Pancreas (tissue), 10 donors: Measurements from ENCODE around the gene SPINDOC. TPM values are rescaled to one million over a fixed set of nuclear protein-coding genes. Genes with fewer than 3 reads are reported as not detected.

Experiments
- ATAC-seq, 4 donors: fragments of 200-7000 bp; cut with Tn5 transposase; one replicate each; pipeline versions ENCODE4 v1.8.0 to v1.9.1; 2020; ENCODE audit warnings: mild to moderate bottlenecking in 4 of 4, moderate library complexity in 4 of 4
- DNase-seq, 6 donors: peaks; one replicate each; pipeline ENCODE4 v3.0.0-alpha.2; 2020
- FAIRE-seq: peaks from 2 replicates; lab custom pipeline; 2012; peaks lifted over from hg19 to GRCh38; lab: Jason Lieb, UNC
- H3K27ac ChIP-seq, 4 donors: fragments of 200-600 bp; sonication (generic); 1 replicate in 3 of 4; 2 replicates in 1 of 4; pipeline versions ENCODE4 v1.5.0 to v1.8.0; 2020
- H3K27me3 ChIP-seq, 4 donors: fragments of 200-600 bp; one replicate each; pipeline ENCODE4 v1.8.0; 2021
- H3K36me3 ChIP-seq, 3 donors: fragments of 200-600 bp; sonication (generic) in 1 of 3; one replicate each; pipeline versions ENCODE4 v1.5.0 to v1.8.0; 2020 to 2021
- H3K4me1 ChIP-seq, 3 donors: fragments of 200-600 bp; one replicate each; pipeline ENCODE4 v1.8.0; 2021
- H3K4me3 ChIP-seq, 4 donors: fragments of 200-600 bp; sonication (generic) in 2 of 4; one replicate each; pipeline versions ENCODE4 v1.5.0 to v1.8.0; 2020 to 2021
- H3K9me3 ChIP-seq, 4 donors: fragments of 200-600 bp; one replicate each; pipeline ENCODE4 v1.8.0; 2021
- WGBS, 2 donors: extraction: QIAGEN DNeasy Blood & Tissue Kit; methylation state at CpG; one replicate each; pipeline ENCODE4 v1.1.7; 2013; 5-methylcytosine and 5-hydroxymethylcytosine counted together
- intact Hi-C, 3 donors: fragments of 100-400 bp; cut with DNase I; formaldehyde crosslinking; loops; one replicate each; pipeline versions ENCODE4 v1.11.1 to v1.14.2; 2022
- polyA plus RNA-seq, 2 donors: library from polyadenylated mRNA; stranded (reverse); fragments of 200-250 nt; gene quantifications; one replicate each; pipeline ENCODE4 v1.2.3, GENCODE V29; 2013
- total RNA-seq, 6 donors: library from RNA; stranded (reverse); fragmentation: NEBNext Ultra II Directional in 4 of 6; extraction: Animal tissue kit (Norgen Biotek cat#: 25700) in 4 of 6; gene quantifications; one replicate each; pipeline versions ENCODE4 v1.2.1 to v1.2.4, GENCODE V29; 2021 to 2023
- TF ChIP-seq, protein P1 (sequence below), 4 donors: fragments of 200-600 bp; sonication (generic) in 3 of 4; IDR thresholded peaks; one replicate each; pipeline versions ENCODE4 v1.5.0 to v1.8.0; 2021; ENCODE audit warnings: antibody characterized with exemption in 4 of 4
- donor health status: healthy with polysubstance abuse.
- donor health status: DM: no; HTN: no; CAD: no; lungs with moderate emphysema.
- donor health status: DM: no; HTN: no; CAD: no.
- donor health status: control.
- donor health status: control.
- donor health status: Bipolar disorder and iron deficiency.
- donor health status: DM: yes; HTN: yes; CAD: no.
- donor health status: DM: no; HTN: no; CAD: no.
- donor health status: DM: no; HTN: no; CAD: no.
- donor health status: DM: yes; HTN: yes; CAD: no.

SPINDOC gene
- total and polyA plus RNA-seq, 8 donors, result 2.5 to 8.3 (median 4.4) TPM

DNA sequence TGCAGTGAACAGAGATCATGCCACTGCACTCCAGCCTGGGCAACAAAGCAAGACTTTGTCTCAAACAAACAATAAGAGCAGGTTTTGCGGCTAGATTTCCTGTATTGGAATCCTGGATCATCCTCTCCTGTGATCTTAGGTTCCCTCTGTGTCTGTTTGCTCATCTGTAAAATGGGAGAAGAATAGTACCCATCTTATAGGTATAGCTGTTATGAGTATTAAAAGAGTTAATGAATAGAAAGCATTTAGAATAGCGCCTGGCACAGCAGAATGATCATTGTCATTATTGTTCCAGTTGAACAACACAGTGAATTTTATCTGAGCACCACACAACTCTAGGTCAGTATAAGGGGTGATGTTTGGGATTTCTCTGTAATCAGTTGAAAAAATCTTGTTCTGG is 36.4 kb downstream of the SPINDOC start:
- Histone ChIP-seq H3K27ac (peak overlapping the region; percentile 25 to 92 (median 83)), H3K36me3 (no peaks in the 10 kb centered on the region), H3K4me1 (peaks cover 57 to 70% (median 62%) of the 10 kb centered on the region in 3 donors), H3K27me3 (no peaks in the 10 kb centered on the region), H3K4me3 (no peak overlapping the region), H3K9me3 (no peaks in the 10 kb centered on the region)
- TF ChIP-seq, protein P1, sequence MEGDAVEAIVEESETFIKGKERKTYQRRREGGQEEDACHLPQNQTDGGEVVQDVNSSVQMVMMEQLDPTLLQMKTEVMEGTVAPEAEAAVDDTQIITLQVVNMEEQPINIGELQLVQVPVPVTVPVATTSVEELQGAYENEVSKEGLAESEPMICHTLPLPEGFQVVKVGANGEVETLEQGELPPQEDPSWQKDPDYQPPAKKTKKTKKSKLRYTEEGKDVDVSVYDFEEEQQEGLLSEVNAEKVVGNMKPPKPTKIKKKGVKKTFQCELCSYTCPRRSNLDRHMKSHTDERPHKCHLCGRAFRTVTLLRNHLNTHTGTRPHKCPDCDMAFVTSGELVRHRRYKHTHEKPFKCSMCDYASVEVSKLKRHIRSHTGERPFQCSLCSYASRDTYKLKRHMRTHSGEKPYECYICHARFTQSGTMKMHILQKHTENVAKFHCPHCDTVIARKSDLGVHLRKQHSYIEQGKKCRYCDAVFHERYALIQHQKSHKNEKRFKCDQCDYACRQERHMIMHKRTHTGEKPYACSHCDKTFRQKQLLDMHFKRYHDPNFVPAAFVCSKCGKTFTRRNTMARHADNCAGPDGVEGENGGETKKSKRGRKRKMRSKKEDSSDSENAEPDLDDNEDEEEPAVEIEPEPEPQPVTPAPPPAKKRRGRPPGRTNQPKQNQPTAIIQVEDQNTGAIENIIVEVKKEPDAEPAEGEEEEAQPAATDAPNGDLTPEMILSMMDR (IDR thresholded peaks at IDR 0.05), result no peak
- DNase-seq, result no peak
- FAIRE-seq, result no peak
- ATAC-seq, result no peak
- WGBS, 2 donors, result 52 to 53% methylated on average over 2 of the region's 2 CpGs
- intact Hi-C loops, result no loop called here

DNA sequence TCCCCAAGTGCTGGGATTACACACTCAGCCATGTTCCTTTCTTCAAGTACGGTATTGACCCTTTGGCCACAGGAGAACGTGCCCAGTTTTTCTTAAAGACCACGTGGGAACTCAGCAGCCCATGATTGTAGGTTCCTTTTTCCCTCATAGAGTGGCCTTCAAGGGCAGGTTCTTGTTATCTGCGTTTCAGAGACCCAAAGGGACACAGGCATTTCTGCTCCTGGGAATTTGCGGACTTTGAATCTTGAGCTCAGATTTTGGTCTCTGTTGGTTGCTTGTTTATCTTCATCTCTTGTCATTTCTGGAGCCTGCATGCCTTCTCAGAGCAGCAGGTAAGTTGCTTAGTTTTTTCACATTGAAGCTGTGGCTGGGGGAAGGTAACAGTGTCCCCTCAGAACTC is 37.7 kb downstream of the SPINDOC start:
- ATAC-seq (peak in 2 of 4 donors; percentile 16 to 28), FAIRE-seq (no peak), DNase-seq (no peak)
- intact Hi-C loops, result no loop called here
- TF ChIP-seq, protein P1 (IDR thresholded peaks at IDR 0.05), result no peak
- WGBS, 2 donors, result 32 to 39% methylated on average over 5 of the region's 5 CpGs
- Histone ChIP-seq H3K4me1 (peaks cover 45 to 63% (median 50%) of the 10 kb centered on the region in 3 donors), H3K36me3 (no peaks in the 10 kb centered on the region), H3K27me3 (no peaks in the 10 kb centered on the region), H3K9me3 (no peaks in the 10 kb centered on the region), H3K27ac (peak overlapping the region in 2 of 4 donors; percentile 62 to 65), H3K4me3 (no peak overlapping the region)

DNA sequence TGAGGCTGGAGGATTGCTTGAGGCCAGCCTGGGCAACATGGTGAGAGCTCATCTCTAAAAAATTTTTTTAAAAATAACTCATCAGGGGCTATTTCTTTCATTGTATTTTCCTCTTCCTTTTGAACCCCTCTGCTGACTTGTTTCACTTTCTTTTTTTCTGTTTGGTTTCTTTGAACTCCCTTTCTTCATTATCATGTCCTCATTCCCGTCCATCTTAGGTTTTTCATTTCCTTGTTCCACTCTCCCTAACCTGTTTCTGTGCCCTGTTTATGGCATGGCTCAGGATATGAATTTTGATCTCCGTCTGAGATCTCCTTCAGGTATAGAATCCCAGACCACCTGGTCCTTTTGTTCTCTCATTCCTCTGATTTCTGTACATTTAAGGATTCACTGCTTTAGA is 38.1 kb downstream of the SPINDOC start:
- H3K4me1 ChIP-seq, result peaks cover 41 to 63% (median 45%) of the 10 kb centered on the region in 3 donors
- no peaks in the 10 kb centered on the region for H3K27me3 ChIP-seq
- WGBS, 2 donors, result 32 to 52% methylated on average over 2 of the region's 2 CpGs
- peak overlapping the region in 2 of 4 donors; percentile 62 to 65 for H3K27ac ChIP-seq
- ATAC-seq (no peak), FAIRE-seq (no peak), DNase-seq (no peak)
- no peak overlapping the region for H3K4me3 ChIP-seq
- no peaks in the 10 kb centered on the region for H3K9me3 ChIP-seq
- no peaks in the 10 kb centered on the region for H3K36me3 ChIP-seq
- TF ChIP-seq, protein P1 (IDR thresholded peaks at IDR 0.05), result no peak
- intact Hi-C loops, result no loop called here

DNA sequence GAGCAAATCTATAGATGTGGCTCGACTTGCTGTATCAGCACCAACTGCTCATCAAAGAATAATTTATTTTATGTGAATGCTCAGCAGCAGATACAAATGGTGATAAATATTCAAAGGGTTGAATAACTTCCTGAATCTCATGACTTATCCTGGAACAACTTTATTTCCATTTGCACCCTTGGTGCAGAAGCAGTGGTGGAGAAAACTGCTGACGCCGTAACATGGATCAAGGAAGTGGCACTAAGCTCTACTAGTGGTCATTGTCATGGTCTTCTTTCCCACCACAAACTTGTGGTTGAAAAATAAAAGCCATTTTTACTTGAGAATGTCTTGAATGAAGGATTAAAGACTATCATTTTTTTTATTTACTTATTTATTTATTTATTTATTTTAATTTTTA is 40.2 kb downstream of the SPINDOC start:
- H3K27ac ChIP-seq, result no peak overlapping the region
- no peaks in the 10 kb centered on the region for H3K9me3 ChIP-seq
- 82 to 92% methylated on average over 3 of the region's 3 CpGs for whole genome bisulfite sequencing, 2 donors
- intact Hi-C loops, result no loop called here
- peaks cover 27 to 57% (median 31%) of the 10 kb centered on the region in 3 donors for H3K4me1 ChIP-seq
- FAIRE-seq (no peak), DNase-seq (no peak), ATAC-seq (peak in 1 of 4 donors; percentile 36)
- TF ChIP-seq, protein P1 (IDR thresholded peaks at IDR 0.05), result no peak
- no peak overlapping the region for H3K4me3 ChIP-seq
- no peaks in the 10 kb centered on the region for H3K36me3 ChIP-seq
- H3K27me3 ChIP-seq, result no peaks in the 10 kb centered on the region

DNA sequence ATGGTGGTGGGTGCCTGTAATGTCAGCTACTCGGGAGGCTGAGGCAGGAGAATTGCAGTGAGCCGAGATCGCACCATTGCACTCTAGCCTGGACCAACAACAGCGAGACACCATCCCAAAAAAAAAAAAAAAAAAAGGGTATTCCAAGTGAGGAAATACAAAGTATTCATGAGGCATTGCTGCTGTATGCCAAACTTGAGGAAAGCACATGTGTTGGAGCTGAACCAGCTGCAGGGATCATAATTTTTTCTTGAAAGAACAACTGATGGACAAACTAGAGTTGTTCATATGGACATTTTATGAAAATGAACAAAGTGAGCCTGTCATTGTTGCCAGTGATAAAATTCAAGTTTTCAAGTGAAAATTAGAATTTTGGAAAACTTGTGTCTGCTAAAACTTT is 41.4 kb downstream of the SPINDOC start:
- FAIRE-seq, result no peak
- no peaks in the 10 kb centered on the region for H3K27me3 ChIP-seq
- TF ChIP-seq, protein P1 (IDR thresholded peaks at IDR 0.05), result no peak
- DNase-seq, result no peak
- H3K4me3 ChIP-seq, result no peak overlapping the region
- H3K36me3 ChIP-seq, result no peaks in the 10 kb centered on the region
- whole genome bisulfite sequencing, 2 donors, result 95% methylated on average over 4 of the region's 4 CpGs
- intact Hi-C loops, result no loop called here
- H3K27ac ChIP-seq, result no peak overlapping the region
- no peaks in the 10 kb centered on the region for H3K9me3 ChIP-seq
- peaks cover 15 to 53% (median 32%) of the 10 kb centered on the region in 3 donors for H3K4me1 ChIP-seq
- no peak for ATAC-seq
